ENCODE data around the gene GJC3.

The GJC3 gene

DNA sequence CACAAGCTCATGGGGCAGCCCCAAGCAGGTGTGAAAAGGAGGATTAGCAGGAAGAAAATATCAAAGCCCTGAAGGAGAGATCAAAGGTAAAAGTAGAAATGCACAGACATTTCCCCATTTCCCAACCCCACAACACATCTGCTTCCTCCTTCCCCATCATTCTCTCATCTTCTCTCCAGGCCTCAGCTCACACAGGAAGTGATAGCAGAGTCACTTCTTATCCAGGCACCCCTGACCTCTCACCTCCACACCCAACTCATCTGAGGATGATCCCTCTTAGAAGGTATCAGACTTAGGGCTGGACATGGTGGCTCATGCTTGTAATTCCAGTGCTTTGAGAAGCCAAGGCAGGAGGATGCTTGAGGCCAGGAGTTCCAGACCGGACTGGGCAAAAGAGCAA lies 18.2 kb upstream of the GJC3 start:
- Histone ChIP-seq H3F3A (ENCODE audit: control insufficient read depth, insufficient read depth) (no peaks in the 10 kb centered on the region), H3K4me3 (ENCODE audit: low read length) (no peak overlapping the region)

GRCh38 chr7:99944497-99945070 lies 15.2 kb upstream of the GJC3 start:
- Histone ChIP-seq H3K9me3 (ENCODE audit: control insufficient read depth, insufficient read depth, low read length) (peaks cover 8% of the 10 kb centered on the region; the same call in 1 of the 2 replicates), H3K9me2 (replicated peaks; ENCODE audit: control insufficient read depth, low read length) (no peaks in the 10 kb centered on the region), H3K27ac (ENCODE audit: low read depth, low read length) (no peak overlapping the region), H3K4me3 (ENCODE audit: low read length) (peak overlapping the region; percentile 66), H3K4me2 (ENCODE audit: low read length) (peak overlapping the region; percentile 69), H4K20me1 (ENCODE audit: control insufficient read depth, insufficient read depth, low read depth, low read length) (no peaks in the 10 kb centered on the region), H3K27me3 (ENCODE audit: control insufficient read depth, low read length) (no peaks in the 10 kb centered on the region), H3K36me3 (ENCODE audit: control insufficient read depth, low read length) (no peaks in the 10 kb centered on the region), H3K79me2 (ENCODE audit: control insufficient read depth, low read length) (no peaks in the 10 kb centered on the region), H3F3A (ENCODE audit: control insufficient read depth, insufficient read depth) (no peaks in the 10 kb centered on the region), H3K4me1 (ENCODE audit: control insufficient read depth, low read length) (peaks cover 23% of the 10 kb centered on the region)
- TF ChIP-seq EZH2phosphoT487 (IDR thresholded peaks at IDR 0.05; ENCODE audit: borderline replicate concordance, low read length) (no peak), CTCF (IDR thresholded peaks at IDR 0.05; ENCODE audit: low read depth, low read length, poor library complexity, severe bottlenecking) (no peak)

More for the DNA sequence above, 18.2 kb upstream of the GJC3 start:
- no peak overlapping the region for H3K27ac ChIP-seq (ENCODE audit: low read depth, low read length)
- H3K36me3 ChIP-seq (ENCODE audit: control insufficient read depth, low read length), result no peaks in the 10 kb centered on the region
- H3K4me1 ChIP-seq (ENCODE audit: control insufficient read depth, low read length), result peaks cover 29% of the 10 kb centered on the region
- no peak overlapping the region for H3K4me2 ChIP-seq (ENCODE audit: low read length)
- H3K9me2 ChIP-seq (replicated peaks; ENCODE audit: control insufficient read depth, low read length), result no peaks in the 10 kb centered on the region
- TF ChIP-seq CTCF (IDR thresholded peaks at IDR 0.05; ENCODE audit: low read depth, low read length, poor library complexity, severe bottlenecking) (no peak), EZH2phosphoT487 (IDR thresholded peaks at IDR 0.05; ENCODE audit: borderline replicate concordance, low read length) (no peak)
- H4K20me1 ChIP-seq (ENCODE audit: control insufficient read depth, insufficient read depth, low read depth, low read length), result no peaks in the 10 kb centered on the region
- H3K79me2 ChIP-seq (ENCODE audit: control insufficient read depth, low read length), result no peaks in the 10 kb centered on the region
- peaks cover 13% of the 10 kb centered on the region for H3K9me3 ChIP-seq (ENCODE audit: control insufficient read depth, insufficient read depth, low read length)
- H3K27me3 ChIP-seq (ENCODE audit: control insufficient read depth, low read length), result no peaks in the 10 kb centered on the region

GRCh38 chr7:99943641-99944496 lies 14.4 kb upstream of the GJC3 start:
- no peaks in the 10 kb centered on the region for H4K20me1 ChIP-seq (ENCODE audit: control insufficient read depth, insufficient read depth, low read depth, low read length)
- H3K4me1 ChIP-seq (ENCODE audit: control insufficient read depth, low read length), result peaks cover 20% of the 10 kb centered on the region
- H3K36me3 ChIP-seq (ENCODE audit: control insufficient read depth, low read length), result no peaks in the 10 kb centered on the region
- H3K4me2 ChIP-seq (ENCODE audit: low read length), result peak overlapping the region; percentile 69
- H3K9me2 ChIP-seq (replicated peaks; ENCODE audit: control insufficient read depth, low read length), result no peaks in the 10 kb centered on the region
- TF ChIP-seq EZH2phosphoT487 (IDR thresholded peaks at IDR 0.05; ENCODE audit: borderline replicate concordance, low read length), result no peak
- TF ChIP-seq CTCF (IDR thresholded peaks at IDR 0.05; ENCODE audit: low read depth, low read length, poor library complexity, severe bottlenecking), result no peak
- H3F3A ChIP-seq (ENCODE audit: control insufficient read depth, insufficient read depth), result no peaks in the 10 kb centered on the region
- H3K27ac ChIP-seq (ENCODE audit: low read depth, low read length), result peak overlapping the region; percentile 28; the same call in 1 of the 2 replicates
- H3K4me3 ChIP-seq (ENCODE audit: low read length), result peak overlapping the region; percentile 66
- H3K27me3 ChIP-seq (ENCODE audit: control insufficient read depth, low read length), result no peaks in the 10 kb centered on the region
- H3K79me2 ChIP-seq (ENCODE audit: control insufficient read depth, low read length), result no peaks in the 10 kb centered on the region
- H3K9me3 ChIP-seq (ENCODE audit: control insufficient read depth, insufficient read depth, low read length), result peaks cover 15% of the 10 kb centered on the region

Data from DOHH2 (cell line).